Measurements from ENCODE around the gene SGSM2. TPM values are rescaled to one million over a fixed set of nuclear protein-coding genes. Genes with fewer than 3 reads are reported as not detected.

Gene SGSM2
- total and polyA plus RNA-seq, 9 donors = 35.2 to 56.5 (median 42.4) TPM

- WGBS (ENCODE audit: insufficient coverage) = 71% methylated on average over 6 of the region's 10 CpGs
- no peaks in the 10 kb centered on the region for H3K27me3 ChIP-seq (ENCODE audit: control insufficient read depth, insufficient read depth, low read length)
- no peak overlapping the region for H3K4me3 ChIP-seq (ENCODE audit: low read length)
- no peak for DNase-seq
- H3K27ac ChIP-seq (ENCODE audit: low read length) = peak overlapping the region; percentile 100
- peaks cover 66% of the 10 kb centered on the region for H3K4me1 ChIP-seq (ENCODE audit: control insufficient read depth, insufficient read depth, low read length)
- no peaks in the 10 kb centered on the region for H3K9me3 ChIP-seq (replicated peaks; ENCODE audit: control insufficient read depth, low read depth, low read length)
- H3K36me3 ChIP-seq (ENCODE audit: control insufficient read depth, insufficient read depth, low read length) = no peaks in the 10 kb centered on the region
These were observed 60.9 kb downstream of the SGSM2 start for GRCh38 chr17:2398182-2398581.

GRCh38 chr17:2398655-2399571, 61.6 kb downstream of the SGSM2 start:
- Histone ChIP-seq H3K4me1 (ENCODE audit: control insufficient read depth, insufficient read depth, low read length) (peaks cover 70% of the 10 kb centered on the region), H3K27me3 (ENCODE audit: control insufficient read depth, insufficient read depth, low read length) (no peaks in the 10 kb centered on the region), H3K9me3 (replicated peaks; ENCODE audit: control insufficient read depth, low read depth, low read length) (no peaks in the 10 kb centered on the region), H3K4me3 (ENCODE audit: low read length) (peak overlapping the region; percentile 78), H3K27ac (ENCODE audit: low read length) (peak overlapping the region; percentile 100), H3K36me3 (ENCODE audit: control insufficient read depth, insufficient read depth, low read length) (no peaks in the 10 kb centered on the region)
- peak; percentile 81 for DNase-seq
- 22% methylated on average over 25 of the region's 55 CpGs for WGBS (ENCODE audit: insufficient coverage)

- H3K36me3 ChIP-seq (ENCODE audit: control insufficient read depth, insufficient read depth, low read length) = no peaks in the 10 kb centered on the region
- H3K4me1 ChIP-seq (ENCODE audit: control insufficient read depth, insufficient read depth, low read length) = peaks cover 65% of the 10 kb centered on the region
- no peaks in the 10 kb centered on the region for H3K9me3 ChIP-seq (replicated peaks; ENCODE audit: control insufficient read depth, low read depth, low read length)
- H3K27ac ChIP-seq (ENCODE audit: low read length) = peak overlapping the region; percentile 100
- peak overlapping the region; percentile 78 for H3K4me3 ChIP-seq (ENCODE audit: low read length)
- peak; percentile 98 for DNase-seq
- no peaks in the 10 kb centered on the region for H3K27me3 ChIP-seq (ENCODE audit: control insufficient read depth, insufficient read depth, low read length)
- under 1% methylated on average over 71 of the region's 82 CpGs for WGBS (ENCODE audit: insufficient coverage)
These were observed 62.5 kb downstream of the SGSM2 start for GRCh38 chr17:2399572-2400473.

- Histone ChIP-seq H3K27ac (ENCODE audit: low read length) (peak overlapping the region; percentile 100), H3K4me1 (ENCODE audit: control insufficient read depth, insufficient read depth, low read length) (peaks cover 64% of the 10 kb centered on the region), H3K4me3 (ENCODE audit: low read length) (peak overlapping the region; percentile 78), H3K36me3 (ENCODE audit: control insufficient read depth, insufficient read depth, low read length) (peaks cover 4% of the 10 kb centered on the region), H3K9me3 (replicated peaks; ENCODE audit: control insufficient read depth, low read depth, low read length) (no peaks in the 10 kb centered on the region), H3K27me3 (ENCODE audit: control insufficient read depth, insufficient read depth, low read length) (no peaks in the 10 kb centered on the region)
- peak; percentile 80 for DNase-seq
- 0% methylated on average over 36 of the region's 43 CpGs for WGBS (ENCODE audit: insufficient coverage)
These were observed 63.2 kb downstream of the SGSM2 start for GRCh38 chr17:2400474-2400866.

- Histone ChIP-seq H3K4me3 (ENCODE audit: low read length) (peak within 1 kb of the TSS; percentile 78), H3K27ac (ENCODE audit: low read length) (peak within 1 kb of the TSS; percentile 100), H3K36me3 (ENCODE audit: control insufficient read depth, insufficient read depth, low read length) (peaks cover 5% of the 10 kb centered on the region), H3K9me3 (replicated peaks; ENCODE audit: control insufficient read depth, low read depth, low read length) (no peaks in the 10 kb centered on the region), H3K4me1 (ENCODE audit: control insufficient read depth, insufficient read depth, low read length) (peaks cover 61% of the 10 kb centered on the region), H3K27me3 (ENCODE audit: control insufficient read depth, insufficient read depth, low read length) (no peaks in the 10 kb centered on the region)
- DNase-seq = peak; percentile 98
- under 1% methylated on average over 45 of the region's 51 CpGs for WGBS (ENCODE audit: insufficient coverage)
These were observed 63.6 kb downstream of the SGSM2 start, which contains the start of gene MNT for GRCh38 chr17:2400877-2401425. Gene MNT (minus strand): TSS chr17:2401060. CDS start chr17:2400712, 348 bp downstream.

- no peaks in the 10 kb centered on the region for H3K9me3 ChIP-seq (replicated peaks; ENCODE audit: control insufficient read depth, low read depth, low read length)
- peak overlapping the region; percentile 100 for H3K27ac ChIP-seq (ENCODE audit: low read length)
- H3K27me3 ChIP-seq (ENCODE audit: control insufficient read depth, insufficient read depth, low read length) = no peaks in the 10 kb centered on the region
- WGBS (ENCODE audit: insufficient coverage) = under 1% methylated on average over 45 of the region's 72 CpGs
- H3K4me3 ChIP-seq (ENCODE audit: low read length) = peak overlapping the region; percentile 62
- peaks cover 5% of the 10 kb centered on the region for H3K36me3 ChIP-seq (ENCODE audit: control insufficient read depth, insufficient read depth, low read length)
- H3K4me1 ChIP-seq (ENCODE audit: control insufficient read depth, insufficient read depth, low read length) = peaks cover 61% of the 10 kb centered on the region
- DNase-seq = peak; percentile 100
These were observed 64.3 kb downstream of the SGSM2 start for GRCh38 chr17:2401426-2402221.

DNA sequence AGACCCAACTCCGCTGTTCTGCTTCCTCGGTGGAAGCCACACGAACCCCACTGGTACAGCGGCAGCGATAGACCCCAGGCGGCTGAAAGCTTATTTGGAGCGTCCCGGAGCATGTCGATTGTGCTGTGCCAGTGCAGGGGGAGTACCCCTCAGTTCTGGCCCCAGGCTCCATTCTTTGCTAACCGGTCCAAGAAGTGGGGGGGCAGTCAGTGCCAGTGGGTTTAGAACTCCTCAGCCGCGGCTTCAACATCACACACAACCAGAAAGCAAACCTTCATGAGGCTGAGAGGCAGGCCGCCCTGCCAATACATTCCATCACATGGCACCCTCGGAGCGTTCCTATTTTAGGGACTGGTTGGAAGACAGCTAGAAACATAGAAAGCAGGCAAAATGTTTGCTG, 65.2 kb downstream of the SGSM2 start:
- DNase-seq = no peak
- 80% methylated on average over 1 of the region's 15 CpGs for WGBS (ENCODE audit: insufficient coverage)
- Histone ChIP-seq H3K4me3 (ENCODE audit: low read length) (peak overlapping the region; percentile 53), H3K36me3 (ENCODE audit: control insufficient read depth, insufficient read depth, low read length) (peaks cover 5% of the 10 kb centered on the region), H3K9me3 (replicated peaks; ENCODE audit: control insufficient read depth, low read depth, low read length) (no peaks in the 10 kb centered on the region), H3K27me3 (ENCODE audit: control insufficient read depth, insufficient read depth, low read length) (no peaks in the 10 kb centered on the region), H3K27ac (ENCODE audit: low read length) (peak overlapping the region; percentile 89), H3K4me1 (ENCODE audit: control insufficient read depth, insufficient read depth, low read length) (peaks cover 61% of the 10 kb centered on the region)

- Histone ChIP-seq H3K4me3 (ENCODE audit: low read length) (no peak overlapping the region), H3K27ac (ENCODE audit: low read length) (no peak overlapping the region), H3K36me3 (ENCODE audit: control insufficient read depth, insufficient read depth, low read length) (peaks cover 5% of the 10 kb centered on the region), H3K9me3 (replicated peaks; ENCODE audit: control insufficient read depth, low read depth, low read length) (no peaks in the 10 kb centered on the region), H3K27me3 (ENCODE audit: control insufficient read depth, insufficient read depth, low read length) (no peaks in the 10 kb centered on the region), H3K4me1 (ENCODE audit: control insufficient read depth, insufficient read depth, low read length) (peaks cover 57% of the 10 kb centered on the region)
- peak; percentile 23 for DNase-seq
- 97% methylated on average over 3 of the region's 4 CpGs for WGBS (ENCODE audit: insufficient coverage)
These were observed 65.7 kb downstream of the SGSM2 start for GRCh38 chr17:2403044-2403443.

DNA sequence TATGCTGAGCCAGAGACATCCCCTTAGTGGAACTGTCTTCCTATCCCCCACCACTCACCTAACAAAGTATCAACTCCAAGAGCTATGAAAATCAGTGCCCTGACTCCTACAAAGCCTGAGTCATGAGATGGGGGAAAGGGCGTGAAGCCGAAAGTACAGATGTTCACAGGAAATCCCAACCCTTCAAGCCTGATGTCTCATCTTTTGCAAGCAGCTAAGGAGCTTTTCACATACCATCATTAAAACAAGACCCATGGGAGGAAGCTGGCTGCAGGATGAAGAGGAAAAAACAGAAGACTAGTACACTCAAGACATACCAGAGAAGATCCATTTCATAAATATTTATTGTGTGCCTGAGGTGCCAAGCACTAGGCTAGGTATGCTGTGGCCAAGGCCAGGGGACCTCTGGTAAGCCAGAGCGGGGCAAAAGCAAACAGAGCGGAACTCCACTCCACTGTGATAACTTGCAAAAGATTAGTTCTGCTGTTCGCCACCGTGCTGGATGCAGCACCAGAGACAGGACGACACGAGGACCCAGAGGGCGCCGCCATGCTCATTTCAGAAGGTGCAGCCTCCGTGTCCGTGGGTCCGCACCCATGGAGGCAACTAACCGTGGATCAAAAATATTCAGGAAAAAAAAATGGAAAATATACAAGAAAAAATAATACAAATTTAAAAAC, 68.1 kb downstream of the SGSM2 start:
- WGBS (ENCODE audit: insufficient coverage) = 93% methylated on average over 3 of the region's 14 CpGs
- Histone ChIP-seq H3K27me3 (ENCODE audit: control insufficient read depth, insufficient read depth, low read length) (no peaks in the 10 kb centered on the region), H3K4me1 (ENCODE audit: control insufficient read depth, insufficient read depth, low read length) (peaks cover 44% of the 10 kb centered on the region), H3K9me3 (replicated peaks; ENCODE audit: control insufficient read depth, low read depth, low read length) (no peaks in the 10 kb centered on the region), H3K4me3 (ENCODE audit: low read length) (no peak overlapping the region), H3K27ac (ENCODE audit: low read length) (peak overlapping the region; percentile 55), H3K36me3 (ENCODE audit: control insufficient read depth, insufficient read depth, low read length) (peaks cover 5% of the 10 kb centered on the region)
- peak; percentile 72 for DNase-seq

Measured in muscle of leg (tissue), 11 donors.